ENCODE results near the gene IRF5. TPM values are rescaled to one million over a fixed set of nuclear protein-coding genes. Genes with fewer than 3 reads are reported as not detected.

The IRF5 gene
- total RNA-seq, 1 experiment from 2014 or later = 16.5 TPM

DNA sequence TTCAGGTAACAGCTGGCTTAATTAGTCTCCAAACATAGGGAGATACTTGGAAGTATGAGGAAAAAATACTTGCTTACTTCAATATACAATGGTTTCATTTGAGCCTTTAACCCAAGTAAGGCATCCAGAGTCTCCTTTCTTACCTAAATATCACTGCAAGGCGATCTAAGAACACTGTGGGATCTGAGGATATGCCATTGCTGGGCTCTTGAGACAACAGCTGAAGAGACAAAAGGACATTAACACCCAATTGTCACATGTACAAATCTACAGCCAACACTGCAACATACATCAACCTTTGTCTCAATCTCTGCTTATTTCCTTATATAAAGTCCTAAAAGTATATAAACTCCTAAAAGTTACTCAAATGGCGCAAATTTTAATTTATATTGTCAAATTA is 44.4 kb downstream of the IRF5 start:
- Histone ChIP-seq H3K4me2 (ENCODE audit: low read length) (no peak overlapping the region), H4K20me1 (ENCODE audit: insufficient read depth) (no peaks in the 10 kb centered on the region), H3K27ac (ENCODE audit: low read depth, low read length) (no peak overlapping the region), H3K4me1 (ENCODE audit: control insufficient read depth in 1 of 2, insufficient read depth in 2 of 2, low read length in 2 of 2) (no peaks in the 10 kb centered on the region), H3K9me3 (ENCODE audit: control insufficient read depth in 1 of 2, insufficient read depth in 1 of 2, low read depth in 1 of 2, low read length in 2 of 2) (no peaks in the 10 kb centered on the region), H2AFZ (ENCODE audit: low read depth, low read length, poor library complexity, severe bottlenecking) (no peak overlapping the region), H3K27me3 (ENCODE audit: insufficient read depth, low read length) (no peaks in the 10 kb centered on the region), H3K9ac (ENCODE audit: low read length) (no peak overlapping the region), H3K9me2 (ENCODE audit: insufficient read depth) (no peaks in the 10 kb centered on the region), H3K4me3 (replicated peaks in 1 of 2; ENCODE audit: low read depth in 1 of 2, low read length in 2 of 2) (no peak overlapping the region), H3K79me2 (ENCODE audit: insufficient read depth, low read length) (no peaks in the 10 kb centered on the region), H3K36me3 (ENCODE audit: control insufficient read depth in 1 of 2, insufficient read depth in 2 of 2, low read length in 2 of 2) (peaks cover 29 to 38% of the 10 kb centered on the region in 2 experiments)
- ATAC-seq (no peak), DNase-seq (ENCODE audit: low read depth, low spot score) (no peak)
- no TSS peak for BruUV-seq (replicated peaks)
- ChIA-PET RAD21 (ENCODE audit: low non-redundant PET in 1 of 2, low total read pairs in 2 of 2, uncharacterized antibody in 2 of 2, unreplicated experiment in 2 of 2) (no interaction called here), POLR2A (no interaction called here), CTCF (interaction anchor here (0.7 kb wide), 1 partner anchor 103 kb away, joined by 3 read pairs; no protein-coding TSS in a partner anchor)
- intact Hi-C loops (cut with micrococcal nuclease) = no loop called here
- TF ChIP-seq RAD21 (IDR thresholded peaks at IDR 0.05; ENCODE audit: low read depth) (no peak), EGR1 (IDR thresholded peaks at IDR 0.05; ENCODE audit: low read depth) (no peak), ELF1 (IDR thresholded peaks at IDR 0.05; ENCODE audit: borderline replicate concordance, low read depth) (no peak)
- TF ChIP-seq, protein P1, sequence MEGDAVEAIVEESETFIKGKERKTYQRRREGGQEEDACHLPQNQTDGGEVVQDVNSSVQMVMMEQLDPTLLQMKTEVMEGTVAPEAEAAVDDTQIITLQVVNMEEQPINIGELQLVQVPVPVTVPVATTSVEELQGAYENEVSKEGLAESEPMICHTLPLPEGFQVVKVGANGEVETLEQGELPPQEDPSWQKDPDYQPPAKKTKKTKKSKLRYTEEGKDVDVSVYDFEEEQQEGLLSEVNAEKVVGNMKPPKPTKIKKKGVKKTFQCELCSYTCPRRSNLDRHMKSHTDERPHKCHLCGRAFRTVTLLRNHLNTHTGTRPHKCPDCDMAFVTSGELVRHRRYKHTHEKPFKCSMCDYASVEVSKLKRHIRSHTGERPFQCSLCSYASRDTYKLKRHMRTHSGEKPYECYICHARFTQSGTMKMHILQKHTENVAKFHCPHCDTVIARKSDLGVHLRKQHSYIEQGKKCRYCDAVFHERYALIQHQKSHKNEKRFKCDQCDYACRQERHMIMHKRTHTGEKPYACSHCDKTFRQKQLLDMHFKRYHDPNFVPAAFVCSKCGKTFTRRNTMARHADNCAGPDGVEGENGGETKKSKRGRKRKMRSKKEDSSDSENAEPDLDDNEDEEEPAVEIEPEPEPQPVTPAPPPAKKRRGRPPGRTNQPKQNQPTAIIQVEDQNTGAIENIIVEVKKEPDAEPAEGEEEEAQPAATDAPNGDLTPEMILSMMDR (IDR thresholded peaks at IDR 0.05 in 2 of 3, conservative IDR thresholded peaks at IDR 0.05 in 1 of 3; ENCODE audit: borderline replicate concordance in 1 of 3, insufficient read depth in 1 of 3, low read depth in 2 of 3, low read length in 2 of 3) = no peak

DNA sequence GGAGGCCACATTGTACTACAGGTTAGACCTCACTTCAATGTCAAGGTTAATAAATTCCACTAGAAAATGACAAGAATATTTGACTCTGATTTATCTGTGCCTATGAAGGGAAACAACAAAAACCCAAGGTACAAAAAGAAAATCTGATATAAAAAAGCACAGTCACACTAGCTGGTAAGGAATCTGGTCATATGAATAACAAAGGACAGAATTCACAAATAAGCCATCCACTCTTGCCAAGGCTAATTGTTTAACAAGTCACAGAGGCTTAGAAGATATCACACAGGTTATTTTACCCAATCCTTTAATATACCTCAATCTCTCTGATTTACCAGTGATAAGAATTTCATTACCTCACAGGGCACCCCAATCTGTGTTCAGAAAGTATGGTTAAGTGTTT is 47.9 kb downstream of the IRF5 start:
- ChIA-PET POLR2A (no interaction called here), CTCF (no interaction called here), RAD21 (ENCODE audit: low non-redundant PET in 1 of 2, low total read pairs in 2 of 2, uncharacterized antibody in 2 of 2, unreplicated experiment in 2 of 2) (no interaction called here)
- H3K4me3 ChIP-seq (replicated peaks in 1 of 2; ENCODE audit: low read depth in 1 of 2, low read length in 2 of 2) = no peak overlapping the region
- DNase-seq (ENCODE audit: low read depth, low spot score) (no peak), ATAC-seq (no peak)
- no peak overlapping the region for H3K27ac ChIP-seq (ENCODE audit: low read depth, low read length)
- no peak overlapping the region for H3K9ac ChIP-seq (ENCODE audit: low read length)
- no peaks in the 10 kb centered on the region for H4K20me1 ChIP-seq (ENCODE audit: insufficient read depth)
- no peak overlapping the region for H2AFZ ChIP-seq (ENCODE audit: low read depth, low read length, poor library complexity, severe bottlenecking)
- no peaks in the 10 kb centered on the region for H3K9me2 ChIP-seq (ENCODE audit: insufficient read depth)
- intact Hi-C loops (cut with micrococcal nuclease) = no loop called here
- no peaks in the 10 kb centered on the region for H3K4me1 ChIP-seq (ENCODE audit: control insufficient read depth in 1 of 2, insufficient read depth in 2 of 2, low read length in 2 of 2)
- H3K36me3 ChIP-seq (ENCODE audit: control insufficient read depth in 1 of 2, insufficient read depth in 2 of 2, low read length in 2 of 2) = peaks cover 32 to 34% of the 10 kb centered on the region in 2 experiments
- BruUV-seq (replicated peaks) = no TSS peak
- H3K9me3 ChIP-seq (ENCODE audit: control insufficient read depth in 1 of 2, insufficient read depth in 1 of 2, low read depth in 1 of 2, low read length in 2 of 2) = no peaks in the 10 kb centered on the region
- TF ChIP-seq, protein P2, sequence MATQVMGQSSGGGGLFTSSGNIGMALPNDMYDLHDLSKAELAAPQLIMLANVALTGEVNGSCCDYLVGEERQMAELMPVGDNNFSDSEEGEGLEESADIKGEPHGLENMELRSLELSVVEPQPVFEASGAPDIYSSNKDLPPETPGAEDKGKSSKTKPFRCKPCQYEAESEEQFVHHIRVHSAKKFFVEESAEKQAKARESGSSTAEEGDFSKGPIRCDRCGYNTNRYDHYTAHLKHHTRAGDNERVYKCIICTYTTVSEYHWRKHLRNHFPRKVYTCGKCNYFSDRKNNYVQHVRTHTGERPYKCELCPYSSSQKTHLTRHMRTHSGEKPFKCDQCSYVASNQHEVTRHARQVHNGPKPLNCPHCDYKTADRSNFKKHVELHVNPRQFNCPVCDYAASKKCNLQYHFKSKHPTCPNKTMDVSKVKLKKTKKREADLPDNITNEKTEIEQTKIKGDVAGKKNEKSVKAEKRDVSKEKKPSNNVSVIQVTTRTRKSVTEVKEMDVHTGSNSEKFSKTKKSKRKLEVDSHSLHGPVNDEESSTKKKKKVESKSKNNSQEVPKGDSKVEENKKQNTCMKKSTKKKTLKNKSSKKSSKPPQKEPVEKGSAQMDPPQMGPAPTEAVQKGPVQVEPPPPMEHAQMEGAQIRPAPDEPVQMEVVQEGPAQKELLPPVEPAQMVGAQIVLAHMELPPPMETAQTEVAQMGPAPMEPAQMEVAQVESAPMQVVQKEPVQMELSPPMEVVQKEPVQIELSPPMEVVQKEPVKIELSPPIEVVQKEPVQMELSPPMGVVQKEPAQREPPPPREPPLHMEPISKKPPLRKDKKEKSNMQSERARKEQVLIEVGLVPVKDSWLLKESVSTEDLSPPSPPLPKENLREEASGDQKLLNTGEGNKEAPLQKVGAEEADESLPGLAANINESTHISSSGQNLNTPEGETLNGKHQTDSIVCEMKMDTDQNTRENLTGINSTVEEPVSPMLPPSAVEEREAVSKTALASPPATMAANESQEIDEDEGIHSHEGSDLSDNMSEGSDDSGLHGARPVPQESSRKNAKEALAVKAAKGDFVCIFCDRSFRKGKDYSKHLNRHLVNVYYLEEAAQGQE (IDR thresholded peaks at IDR 0.05; ENCODE audit: low read depth) = no peak
- TF ChIP-seq EZH2phosphoT487 (IDR thresholded peaks at IDR 0.05; ENCODE audit: borderline replicate concordance) = no peak
- TF ChIP-seq, protein P1 (IDR thresholded peaks at IDR 0.05 in 2 of 3, conservative IDR thresholded peaks at IDR 0.05 in 1 of 3; ENCODE audit: borderline replicate concordance in 1 of 3, insufficient read depth in 1 of 3, low read depth in 2 of 3, low read length in 2 of 3) = no peak
- TF ChIP-seq CEBPB (IDR thresholded peaks at IDR 0.05; ENCODE audit: low read depth) = no peak
- no peak for TF ChIP-seq RAD21 (IDR thresholded peaks at IDR 0.05; ENCODE audit: low read depth)
- TF ChIP-seq CBX3 (IDR thresholded peaks at IDR 0.05; ENCODE audit: low read depth) = no peak
- TF ChIP-seq TCF7L2 (IDR thresholded peaks at IDR 0.05; ENCODE audit: borderline replicate concordance, extremely low read depth, insufficient read depth, insufficient read length) = no peak
- no peak for TF ChIP-seq SIN3A (IDR thresholded peaks at IDR 0.05; ENCODE audit: low read depth)
- TF ChIP-seq ELF1 (IDR thresholded peaks at IDR 0.05; ENCODE audit: borderline replicate concordance, low read depth) = no peak
- H3K79me2 ChIP-seq (ENCODE audit: insufficient read depth, low read length) = no peaks in the 10 kb centered on the region
- H3K4me2 ChIP-seq (ENCODE audit: low read length) = no peak overlapping the region
- H3K27me3 ChIP-seq (ENCODE audit: insufficient read depth, low read length) = no peaks in the 10 kb centered on the region

Data from HCT116 (cell line).